ENCODE measurements around the gene SLC12A8. TPM values are rescaled to one million over a fixed set of nuclear protein-coding genes. Genes with fewer than 3 reads are reported as not detected.
A peak's percentile ranks its signal among the peaks of the same experiment; 100 is the strongest.

Gene SLC12A8
- total RNA-seq, 1 donor from 2014 or later, result 11.8 TPM

DNA sequence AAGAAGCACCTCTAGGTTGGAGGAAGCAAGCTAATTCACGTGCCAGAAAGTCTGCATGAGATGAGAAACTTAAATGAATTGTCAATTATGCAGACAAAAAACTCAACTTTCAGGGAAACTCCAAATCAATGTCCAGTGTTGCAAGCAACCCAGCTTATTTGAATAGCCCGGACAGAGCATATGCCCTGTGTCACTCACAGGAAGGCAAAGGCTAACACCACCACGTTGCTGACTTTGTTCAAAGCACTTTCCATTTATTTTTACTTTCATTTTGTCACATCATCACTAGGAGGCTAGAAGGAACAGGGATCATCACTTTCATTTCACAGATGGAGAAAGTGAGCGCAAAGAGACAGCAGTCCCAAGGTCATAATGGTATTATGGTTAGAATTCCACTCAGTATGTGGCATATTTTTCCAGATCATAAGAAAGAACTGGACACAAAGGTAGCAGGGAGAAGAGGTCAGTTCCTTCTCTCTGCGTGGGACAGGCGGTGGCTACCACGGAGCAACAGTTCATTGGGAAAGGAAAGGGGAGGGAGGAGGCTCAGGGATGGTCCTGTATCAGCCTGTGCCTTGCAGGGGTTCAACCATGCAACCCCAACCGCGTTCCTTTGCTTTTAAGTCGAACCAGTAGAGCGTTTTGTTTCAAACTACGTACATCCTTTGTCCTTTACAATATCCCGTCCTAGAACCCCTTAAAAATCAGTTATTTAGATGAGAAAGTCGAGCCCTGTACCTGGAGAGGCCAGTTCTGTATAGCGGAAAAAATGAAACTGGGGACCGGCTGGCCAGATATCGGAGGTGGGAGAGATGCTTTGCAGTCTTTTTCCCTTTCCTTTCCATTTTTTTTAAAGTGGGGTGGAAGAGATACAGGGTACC lies 157.9 kb downstream of the SLC12A8 start:
- ATAC-seq (peak; percentile 22), DNase-seq (no peak)
- peak overlapping the region; percentile 84 for H3K4me3 ChIP-seq
- peaks cover 55% of the 10 kb centered on the region for H3K4me1 ChIP-seq
- intact Hi-C loops (cut with DNase I), result loop anchor here (10.0 kb wide), 1 partner anchor 90 kb away; no protein-coding TSS in a partner anchor
- no peaks in the 10 kb centered on the region for H3K27me3 ChIP-seq
- H3K9me3 ChIP-seq, result no peaks in the 10 kb centered on the region
- H3K27ac ChIP-seq, result peak overlapping the region; percentile 89
- TF ChIP-seq, protein P1, sequence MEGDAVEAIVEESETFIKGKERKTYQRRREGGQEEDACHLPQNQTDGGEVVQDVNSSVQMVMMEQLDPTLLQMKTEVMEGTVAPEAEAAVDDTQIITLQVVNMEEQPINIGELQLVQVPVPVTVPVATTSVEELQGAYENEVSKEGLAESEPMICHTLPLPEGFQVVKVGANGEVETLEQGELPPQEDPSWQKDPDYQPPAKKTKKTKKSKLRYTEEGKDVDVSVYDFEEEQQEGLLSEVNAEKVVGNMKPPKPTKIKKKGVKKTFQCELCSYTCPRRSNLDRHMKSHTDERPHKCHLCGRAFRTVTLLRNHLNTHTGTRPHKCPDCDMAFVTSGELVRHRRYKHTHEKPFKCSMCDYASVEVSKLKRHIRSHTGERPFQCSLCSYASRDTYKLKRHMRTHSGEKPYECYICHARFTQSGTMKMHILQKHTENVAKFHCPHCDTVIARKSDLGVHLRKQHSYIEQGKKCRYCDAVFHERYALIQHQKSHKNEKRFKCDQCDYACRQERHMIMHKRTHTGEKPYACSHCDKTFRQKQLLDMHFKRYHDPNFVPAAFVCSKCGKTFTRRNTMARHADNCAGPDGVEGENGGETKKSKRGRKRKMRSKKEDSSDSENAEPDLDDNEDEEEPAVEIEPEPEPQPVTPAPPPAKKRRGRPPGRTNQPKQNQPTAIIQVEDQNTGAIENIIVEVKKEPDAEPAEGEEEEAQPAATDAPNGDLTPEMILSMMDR (IDR thresholded peaks at IDR 0.05), result peak; percentile 20
- H3K36me3 ChIP-seq, result peaks cover 13% of the 10 kb centered on the region

DNA sequence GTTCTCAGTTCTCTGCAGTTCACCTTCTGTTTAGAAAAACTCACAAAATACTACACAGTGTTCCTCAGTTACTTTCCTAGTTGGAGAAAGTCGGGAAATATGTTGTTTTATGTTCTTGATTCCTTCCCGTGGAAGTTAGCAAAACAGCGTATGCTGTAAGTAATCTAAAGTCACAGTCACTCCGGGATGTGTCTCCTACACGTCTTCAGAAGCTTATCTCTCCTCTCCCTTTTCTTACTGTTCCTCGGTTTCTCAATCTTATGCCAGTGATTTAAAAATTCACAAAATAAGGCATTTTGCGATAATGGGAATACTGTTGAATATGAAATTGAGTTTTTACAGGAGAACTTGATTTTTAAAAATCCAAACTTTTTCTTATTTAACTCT lies 158.5 kb downstream of the SLC12A8 start:
- Histone ChIP-seq H3K4me3 (peak overlapping the region; percentile 84), H3K36me3 (peaks cover 13% of the 10 kb centered on the region), H3K27ac (peak overlapping the region; percentile 89), H3K9me3 (no peaks in the 10 kb centered on the region), H3K27me3 (no peaks in the 10 kb centered on the region), H3K4me1 (peaks cover 57% of the 10 kb centered on the region)
- intact Hi-C loops (cut with DNase I), result loop anchor here (10.0 kb wide), 1 partner anchor 91 kb away; no protein-coding TSS in a partner anchor
- TF ChIP-seq, protein P1 (IDR thresholded peaks at IDR 0.05), result no peak
- no peak for ATAC-seq
- no peak for DNase-seq

DNA sequence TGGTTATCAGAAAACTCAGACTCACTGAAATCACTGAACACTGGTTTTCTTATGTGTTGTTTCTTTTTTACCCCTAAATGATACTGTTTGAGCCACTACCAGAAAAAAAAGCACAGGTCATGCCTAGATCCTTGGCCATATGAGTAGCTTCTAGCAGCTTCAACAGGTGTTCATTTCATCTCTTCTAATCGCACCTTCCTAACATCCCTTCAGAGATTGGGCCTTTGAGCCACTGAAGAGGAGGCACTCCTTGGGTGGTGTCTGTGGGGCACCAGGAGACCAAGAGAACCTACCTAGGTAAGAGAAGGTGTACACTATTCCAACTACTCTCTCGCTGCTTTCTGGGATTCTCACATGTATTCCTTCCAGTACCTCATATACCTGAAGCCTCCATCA lies 159.2 kb downstream of the SLC12A8 start:
- no peak for ATAC-seq

DNA sequence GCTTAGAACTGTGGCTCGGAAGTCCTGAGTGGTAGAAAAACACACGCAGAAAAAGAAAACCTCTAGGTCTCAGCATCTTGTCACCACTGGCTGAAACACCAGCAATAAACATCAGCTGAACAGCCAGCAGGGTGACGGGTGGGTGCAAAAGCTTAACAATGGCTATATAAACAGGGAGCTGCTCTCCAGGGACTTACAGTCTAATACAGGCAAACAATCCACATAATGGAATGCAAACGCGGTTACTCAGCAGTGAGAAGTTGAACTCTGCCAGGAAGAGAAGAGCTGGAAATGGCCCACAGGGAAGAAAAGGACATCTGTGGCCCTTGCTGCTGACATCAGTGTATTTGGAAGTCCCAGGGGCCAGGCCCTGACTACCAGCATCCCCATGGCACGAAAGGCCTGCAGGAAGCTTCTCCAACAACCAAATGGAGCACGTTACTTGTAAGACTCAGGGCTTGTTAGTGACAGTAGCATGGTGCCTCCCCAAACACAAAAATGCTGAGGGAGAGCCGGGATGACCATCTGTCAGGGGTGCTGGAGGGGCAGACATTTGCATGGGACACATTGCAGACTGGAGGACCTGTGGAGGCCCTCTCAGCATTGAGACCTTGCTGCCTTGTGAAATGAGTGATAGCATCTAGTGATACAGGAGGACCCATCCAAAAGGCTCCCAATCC lies 159.8 kb downstream of the SLC12A8 start:
- intact Hi-C loops (cut with DNase I), result loop anchor here (10.0 kb wide), 1 partner anchor 92 kb away; no protein-coding TSS in a partner anchor

More for the DNA sequence above, 159.2 kb downstream of the SLC12A8 start:
- Histone ChIP-seq H3K27me3 (no peaks in the 10 kb centered on the region), H3K4me1 (peaks cover 65% of the 10 kb centered on the region), H3K9me3 (no peaks in the 10 kb centered on the region), H3K4me3 (peak overlapping the region; percentile 84), H3K27ac (peak overlapping the region; percentile 89), H3K36me3 (peaks cover 13% of the 10 kb centered on the region)
- TF ChIP-seq, protein P1 (IDR thresholded peaks at IDR 0.05), result no peak
- intact Hi-C loops (cut with DNase I), result loop anchor here (10.0 kb wide), 1 partner anchor 91 kb away; no protein-coding TSS in a partner anchor
- DNase-seq, result no peak

More for the DNA sequence above, 159.8 kb downstream of the SLC12A8 start:
- no peaks in the 10 kb centered on the region for H3K9me3 ChIP-seq
- peak overlapping the region; percentile 84 for H3K4me3 ChIP-seq
- H3K36me3 ChIP-seq, result peaks cover 13% of the 10 kb centered on the region
- H3K27me3 ChIP-seq, result no peaks in the 10 kb centered on the region
- peaks cover 68% of the 10 kb centered on the region for H3K4me1 ChIP-seq
- ATAC-seq (no peak), DNase-seq (no peak)
- TF ChIP-seq, protein P1 (IDR thresholded peaks at IDR 0.05), result no peak
- H3K27ac ChIP-seq, result peak overlapping the region; percentile 89

Data from upper lobe of right lung (tissue), 1 donor.